Liver (tissue), 9 donors: ENCODE results near the gene KLF15. TPM values are rescaled to one million over a fixed set of nuclear protein-coding genes. Genes with fewer than 3 reads are reported as not detected.

Source experiments
- DNase-seq: peaks from one replicate; pipeline ENCODE4 v3.0.0-alpha.2; 2017; ENCODE audit warnings: low spot score
- H3K27ac ChIP-seq, 2 donors: one replicate each; pipeline ENCODE4 v1.7.0; 2013; ENCODE audit warnings: inconsistent platforms in 2 of 2, low read length in 2 of 2, control low read depth in 1 of 2, low read depth in 1 of 2, mild to moderate bottlenecking in 1 of 2
- H3K27me3 ChIP-seq, 4 donors: one replicate each; pipeline versions ENCODE4 v1.6.1 to v1.7.0; 2013; ENCODE audit warnings: low read length in 3 of 4, inconsistent platforms in 1 of 4, mild to moderate bottlenecking in 1 of 4, moderate library complexity in 1 of 4; ENCODE audit not compliant: control insufficient read depth in 4 of 4, insufficient read depth in 4 of 4
- H3K36me3 ChIP-seq, 4 donors: one replicate each; pipeline versions ENCODE4 v1.6.1 to v1.7.0; 2013; ENCODE audit warnings: low read length in 3 of 4, mild to moderate bottlenecking in 3 of 4, low read depth in 1 of 4, moderate library complexity in 1 of 4; ENCODE audit not compliant: control insufficient read depth in 4 of 4, insufficient read depth in 3 of 4
- H3K4me1 ChIP-seq, 4 donors: one replicate each; pipeline versions ENCODE4 v1.6.1 to v1.7.0; 2013; ENCODE audit warnings: low read length in 3 of 4, mild to moderate bottlenecking in 3 of 4, moderate library complexity in 1 of 4; ENCODE audit not compliant: control insufficient read depth in 4 of 4, insufficient read depth in 4 of 4
- H3K4me3 ChIP-seq, 3 donors: one replicate each; pipeline versions ENCODE4 v1.6.1 to v1.7.0; 2013; ENCODE audit warnings: low read length in 3 of 3, control low read depth in 1 of 3, low read depth in 1 of 3, mild to moderate bottlenecking in 1 of 3
- H3K9ac ChIP-seq, 2 donors: one replicate each; pipeline ENCODE4 v1.7.0; 2013; ENCODE audit warnings: low read length in 2 of 2, mild to moderate bottlenecking in 2 of 2, moderate library complexity in 2 of 2, control low read depth in 1 of 2, low read depth in 1 of 2
- H3K9me3 ChIP-seq, 4 donors: one replicate each; pipeline versions ENCODE4 v1.6.1 to v1.7.0; 2013; ENCODE audit warnings: low read length in 3 of 4; ENCODE audit not compliant: control insufficient read depth in 4 of 4
- EGR1 ChIP-seq, 2 donors: IDR thresholded peaks; 2 replicates each; pipeline ENCODE4 v1.6.1; 2016 to 2018; ENCODE audit warnings: antibody characterized with exemption in 2 of 2, low read depth in 2 of 2
- FOXA1 ChIP-seq: IDR thresholded peaks from 2 replicates; pipeline ENCODE4 v1.6.1; 2016; ENCODE audit warnings: antibody characterized with exemption
- FOXA2 ChIP-seq: IDR thresholded peaks from 2 replicates; pipeline ENCODE4 v1.6.1; 2016; ENCODE audit warnings: antibody characterized with exemption
- GABPA ChIP-seq, 2 donors: IDR thresholded peaks in 1 of 2; conservative IDR thresholded peaks in 1 of 2; 2 replicates each; pipeline ENCODE4 v1.6.1; 2016; ENCODE audit warnings: antibody characterized with exemption in 2 of 2, mild to moderate bottlenecking in 1 of 2, moderate library complexity in 1 of 2
- HNF4G ChIP-seq: IDR thresholded peaks from 2 replicates; pipeline ENCODE4 v1.6.1; 2016; ENCODE audit warnings: antibody characterized with exemption
- JUND ChIP-seq, 2 donors: IDR thresholded peaks; 2 replicates each; pipeline ENCODE4 v1.6.1; 2016; ENCODE audit warnings: antibody characterized with exemption in 2 of 2
- NR2F2 ChIP-seq: IDR thresholded peaks from 2 replicates; pipeline ENCODE4 v1.6.1; 2016; ENCODE audit warnings: antibody characterized with exemption
- RAD21 ChIP-seq, 2 donors: IDR thresholded peaks; 2 replicates each; pipeline ENCODE4 v1.6.1; 2016; ENCODE audit warnings: antibody characterized with exemption in 2 of 2, mild to moderate bottlenecking in 2 of 2
- RXRA ChIP-seq, 2 donors: IDR thresholded peaks; 2 replicates each; pipeline ENCODE4 v1.6.1; 2017 to 2018; ENCODE audit warnings: antibody characterized with exemption in 2 of 2, mild to moderate bottlenecking in 1 of 2
- SP1 ChIP-seq: IDR thresholded peaks from 2 replicates; pipeline ENCODE4 v1.6.1; 2018; ENCODE audit warnings: antibody characterized with exemption, mild to moderate bottlenecking
- TAF1 ChIP-seq: conservative IDR thresholded peaks from 2 replicates; pipeline ENCODE4 v1.6.1; 2016; ENCODE audit warnings: antibody characterized with exemption, mild to moderate bottlenecking
- YY1 ChIP-seq: IDR thresholded peaks from 2 replicates; pipeline ENCODE4 v1.6.1; 2016; ENCODE audit warnings: antibody characterized with exemption, mild to moderate bottlenecking
- WGBS: extraction: QIAGEN DNeasy Blood & Tissue Kit; methylation state at CpG from one replicate; pipeline ENCODE4 v1.1.7; 2013; 5-methylcytosine and 5-hydroxymethylcytosine counted together
- polyA plus RNA-seq, 2 donors: library from polyadenylated mRNA; stranded (reverse) in 1 of 2; unstranded in 1 of 2; fragments of 200-250 nt in 1 of 2; fragments of >200 nt in 1 of 2; fragmentation: Nextera tagmentation in 1 of 2; extraction: Ambion mirVana in 1 of 2; gene quantifications; one replicate each; pipeline versions ENCODE4 v1.2.1 to v1.2.3, GENCODE V29; 2013 to 2015
- total RNA-seq, 2 donors: library from RNA; depleted of rRNA; stranded (reverse); fragments of >200 nt; gene quantifications; one replicate each; pipeline ENCODE4 v1.2.3, GENCODE V29; 2014
- TF ChIP-seq, protein P1 (sequence below): fragments of 150-350 bp; IDR thresholded peaks from 2 replicates; pipeline ENCODE4 v1.5.1; 2017; ENCODE audit warnings: improper control_type of control experiment, low read depth, low read length; ENCODE audit not compliant: missing input control
- TF ChIP-seq, protein P2 (sequence below): IDR thresholded peaks from 2 replicates; pipeline ENCODE4 v1.6.1; 2016; ENCODE audit warnings: antibody characterized with exemption
- TF ChIP-seq, protein P3 (sequence below): IDR thresholded peaks from 2 replicates; pipeline ENCODE4 v1.6.1; 2016; ENCODE audit warnings: antibody characterized with exemption, mild to moderate bottlenecking
- TF ChIP-seq, protein P4 (sequence below): IDR thresholded peaks from 2 replicates; pipeline ENCODE4 v1.6.1; 2016; ENCODE audit warnings: antibody characterized with exemption
- donor health status: healthy.
- donor health status: healthy.
- donor health status: healthy.
- donor health status: healthy.
- donor health status: healthy.

The KLF15 gene
- total and polyA plus RNA-seq, 4 donors, result 21.4 to 103 (median 49.3) TPM

DNA sequence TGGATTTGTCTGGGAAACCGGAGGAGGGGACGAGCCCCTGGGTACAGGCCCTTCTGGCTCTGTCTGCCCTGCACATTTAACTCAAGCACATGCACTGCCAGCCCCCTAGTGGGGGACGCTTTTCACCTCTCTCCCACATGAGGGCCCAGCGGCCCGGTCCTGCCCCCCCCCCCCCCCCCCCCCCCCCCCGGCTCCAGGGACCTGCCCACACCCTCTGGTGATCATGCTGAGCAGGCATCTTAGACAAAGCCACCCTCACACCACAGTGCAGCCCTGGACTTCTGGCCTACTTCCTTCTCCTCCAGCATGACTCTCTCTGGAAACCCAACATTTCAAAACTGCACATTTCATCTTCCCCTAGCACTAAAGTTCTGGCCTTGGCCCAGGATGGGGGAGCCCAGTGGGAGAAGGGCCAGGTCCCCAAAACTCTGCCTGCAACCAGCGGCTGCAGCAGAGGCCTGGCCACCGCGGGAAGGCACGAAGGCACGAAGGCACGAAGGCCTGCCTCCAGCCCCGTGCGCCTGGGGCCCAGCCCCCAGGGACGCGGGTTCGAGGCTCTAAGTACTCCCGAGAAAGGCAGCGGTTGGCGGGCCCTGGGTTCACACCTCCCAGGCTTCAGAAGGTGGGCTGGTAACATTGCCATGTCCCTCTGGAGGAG lies 14.1 kb downstream of the KLF15 start (continued):
- TF ChIP-seq NR2F2, result no peak

DNA sequence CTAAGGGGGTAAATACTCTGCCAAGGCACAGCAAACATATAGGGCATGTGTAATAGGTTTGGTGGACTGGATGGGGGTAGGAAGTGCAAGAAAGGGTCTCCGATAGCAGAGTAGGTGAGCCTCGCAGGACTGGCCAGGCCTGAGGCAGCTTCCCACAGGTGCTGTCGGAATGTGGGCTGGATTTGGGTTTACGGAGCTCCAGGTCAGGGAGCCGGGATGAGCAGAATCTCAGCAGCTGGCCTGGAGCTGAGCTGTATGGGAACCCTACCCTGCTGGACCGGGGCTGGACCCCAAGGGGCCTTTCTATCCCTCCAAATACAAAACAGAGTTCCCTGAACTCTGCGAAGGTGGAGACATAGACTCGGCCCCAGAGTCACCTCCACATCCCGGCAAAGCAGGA lies 15.0 kb downstream of the KLF15 start:
- TF ChIP-seq EGR1 (IDR thresholded peaks at IDR 0.05; ENCODE audit: low read depth in 2 of 2), result no peak
- TF ChIP-seq, protein P1, sequence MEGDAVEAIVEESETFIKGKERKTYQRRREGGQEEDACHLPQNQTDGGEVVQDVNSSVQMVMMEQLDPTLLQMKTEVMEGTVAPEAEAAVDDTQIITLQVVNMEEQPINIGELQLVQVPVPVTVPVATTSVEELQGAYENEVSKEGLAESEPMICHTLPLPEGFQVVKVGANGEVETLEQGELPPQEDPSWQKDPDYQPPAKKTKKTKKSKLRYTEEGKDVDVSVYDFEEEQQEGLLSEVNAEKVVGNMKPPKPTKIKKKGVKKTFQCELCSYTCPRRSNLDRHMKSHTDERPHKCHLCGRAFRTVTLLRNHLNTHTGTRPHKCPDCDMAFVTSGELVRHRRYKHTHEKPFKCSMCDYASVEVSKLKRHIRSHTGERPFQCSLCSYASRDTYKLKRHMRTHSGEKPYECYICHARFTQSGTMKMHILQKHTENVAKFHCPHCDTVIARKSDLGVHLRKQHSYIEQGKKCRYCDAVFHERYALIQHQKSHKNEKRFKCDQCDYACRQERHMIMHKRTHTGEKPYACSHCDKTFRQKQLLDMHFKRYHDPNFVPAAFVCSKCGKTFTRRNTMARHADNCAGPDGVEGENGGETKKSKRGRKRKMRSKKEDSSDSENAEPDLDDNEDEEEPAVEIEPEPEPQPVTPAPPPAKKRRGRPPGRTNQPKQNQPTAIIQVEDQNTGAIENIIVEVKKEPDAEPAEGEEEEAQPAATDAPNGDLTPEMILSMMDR, result no peak
- TF ChIP-seq, protein P2, sequence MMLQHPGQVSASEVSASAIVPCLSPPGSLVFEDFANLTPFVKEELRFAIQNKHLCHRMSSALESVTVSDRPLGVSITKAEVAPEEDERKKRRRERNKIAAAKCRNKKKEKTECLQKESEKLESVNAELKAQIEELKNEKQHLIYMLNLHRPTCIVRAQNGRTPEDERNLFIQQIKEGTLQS, result no peak
- TF ChIP-seq FOXA1, result no peak
- no peak for TF ChIP-seq RAD21 (IDR thresholded peaks at IDR 0.05)
- no peak for TF ChIP-seq FOXA2
- TF ChIP-seq, protein P3, sequence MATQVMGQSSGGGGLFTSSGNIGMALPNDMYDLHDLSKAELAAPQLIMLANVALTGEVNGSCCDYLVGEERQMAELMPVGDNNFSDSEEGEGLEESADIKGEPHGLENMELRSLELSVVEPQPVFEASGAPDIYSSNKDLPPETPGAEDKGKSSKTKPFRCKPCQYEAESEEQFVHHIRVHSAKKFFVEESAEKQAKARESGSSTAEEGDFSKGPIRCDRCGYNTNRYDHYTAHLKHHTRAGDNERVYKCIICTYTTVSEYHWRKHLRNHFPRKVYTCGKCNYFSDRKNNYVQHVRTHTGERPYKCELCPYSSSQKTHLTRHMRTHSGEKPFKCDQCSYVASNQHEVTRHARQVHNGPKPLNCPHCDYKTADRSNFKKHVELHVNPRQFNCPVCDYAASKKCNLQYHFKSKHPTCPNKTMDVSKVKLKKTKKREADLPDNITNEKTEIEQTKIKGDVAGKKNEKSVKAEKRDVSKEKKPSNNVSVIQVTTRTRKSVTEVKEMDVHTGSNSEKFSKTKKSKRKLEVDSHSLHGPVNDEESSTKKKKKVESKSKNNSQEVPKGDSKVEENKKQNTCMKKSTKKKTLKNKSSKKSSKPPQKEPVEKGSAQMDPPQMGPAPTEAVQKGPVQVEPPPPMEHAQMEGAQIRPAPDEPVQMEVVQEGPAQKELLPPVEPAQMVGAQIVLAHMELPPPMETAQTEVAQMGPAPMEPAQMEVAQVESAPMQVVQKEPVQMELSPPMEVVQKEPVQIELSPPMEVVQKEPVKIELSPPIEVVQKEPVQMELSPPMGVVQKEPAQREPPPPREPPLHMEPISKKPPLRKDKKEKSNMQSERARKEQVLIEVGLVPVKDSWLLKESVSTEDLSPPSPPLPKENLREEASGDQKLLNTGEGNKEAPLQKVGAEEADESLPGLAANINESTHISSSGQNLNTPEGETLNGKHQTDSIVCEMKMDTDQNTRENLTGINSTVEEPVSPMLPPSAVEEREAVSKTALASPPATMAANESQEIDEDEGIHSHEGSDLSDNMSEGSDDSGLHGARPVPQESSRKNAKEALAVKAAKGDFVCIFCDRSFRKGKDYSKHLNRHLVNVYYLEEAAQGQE, result no peak
- TF ChIP-seq YY1, result no peak
- TF ChIP-seq RXRA (IDR thresholded peaks at IDR 0.05), result no peak
- TF ChIP-seq SP1, result no peak
- no peak for TF ChIP-seq NR2F2
- TF ChIP-seq JUND (IDR thresholded peaks at IDR 0.05), result no peak
- TF ChIP-seq HNF4G, result no peak
- TF ChIP-seq GABPA (IDR thresholded peaks at IDR 0.05 in 1 of 2, conservative IDR thresholded peaks at IDR 0.05 in 1 of 2), result no peak
- no peak for TF ChIP-seq TAF1
- TF ChIP-seq, protein P4, sequence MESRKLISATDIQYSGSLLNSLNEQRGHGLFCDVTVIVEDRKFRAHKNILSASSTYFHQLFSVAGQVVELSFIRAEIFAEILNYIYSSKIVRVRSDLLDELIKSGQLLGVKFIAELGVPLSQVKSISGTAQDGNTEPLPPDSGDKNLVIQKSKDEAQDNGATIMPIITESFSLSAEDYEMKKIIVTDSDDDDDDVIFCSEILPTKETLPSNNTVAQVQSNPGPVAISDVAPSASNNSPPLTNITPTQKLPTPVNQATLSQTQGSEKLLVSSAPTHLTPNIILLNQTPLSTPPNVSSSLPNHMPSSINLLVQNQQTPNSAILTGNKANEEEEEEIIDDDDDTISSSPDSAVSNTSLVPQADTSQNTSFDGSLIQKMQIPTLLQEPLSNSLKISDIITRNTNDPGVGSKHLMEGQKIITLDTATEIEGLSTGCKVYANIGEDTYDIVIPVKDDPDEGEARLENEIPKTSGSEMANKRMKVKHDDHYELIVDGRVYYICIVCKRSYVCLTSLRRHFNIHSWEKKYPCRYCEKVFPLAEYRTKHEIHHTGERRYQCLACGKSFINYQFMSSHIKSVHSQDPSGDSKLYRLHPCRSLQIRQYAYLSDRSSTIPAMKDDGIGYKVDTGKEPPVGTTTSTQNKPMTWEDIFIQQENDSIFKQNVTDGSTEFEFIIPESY, result no peak
- H3K4me1 ChIP-seq, result peaks cover 20 to 71% (median 57%) of the 10 kb centered on the region in 4 donors
- H3K9ac ChIP-seq, result peak overlapping the region in 1 of 2 donors; percentile 65
- H3K27ac ChIP-seq, result peak overlapping the region; percentile 90 to 97
- H3K4me3 ChIP-seq, result no peak overlapping the region
- DNase-seq, result peak; percentile 32
- 65% methylated on average over 9 of the region's 9 CpGs for WGBS
- H3K36me3 ChIP-seq, result peaks cover 4 to 20% (median 9%) of the 10 kb centered on the region in 4 donors
- no peaks in the 10 kb centered on the region for H3K9me3 ChIP-seq
- H3K27me3 ChIP-seq, result no peaks in the 10 kb centered on the region
